Glomerular endothelial cell (primary cell): ENCODE data around the gene OTOA. TPM values are rescaled to one million over a fixed set of nuclear protein-coding genes. Genes with fewer than 3 reads are reported as not detected.
"Not testable (repeated sequence)": the region's sequence is repeated elsewhere in the genome, so short reads cannot be mapped to it uniquely, and the experiment has no call there.

Source experiments
- DNase-seq: peaks from one replicate; pipeline ENCODE4 v3.0.0-alpha.2; 2011; ENCODE audit warnings: low read depth, low spot score; ENCODE audit errors: extremely low read depth
- total RNA-seq: library from RNA; depleted of rRNA; stranded (reverse); fragments of >200 nt; gene quantifications from 2 replicates; pipeline ENCODE4 v1.2.3, GENCODE V29; 2015

OTOA gene
- total RNA-seq, 1 donor from 2014 or later = 0.06 TPM

- DNase-seq = no peak
Observed at GRCh38 chr16:21639493-21639892, 24.3 kb upstream of the OTOA start.

GRCh38 chr16:21641916-21642315, 21.9 kb upstream of the OTOA start:
- no peak for DNase-seq

DNA sequence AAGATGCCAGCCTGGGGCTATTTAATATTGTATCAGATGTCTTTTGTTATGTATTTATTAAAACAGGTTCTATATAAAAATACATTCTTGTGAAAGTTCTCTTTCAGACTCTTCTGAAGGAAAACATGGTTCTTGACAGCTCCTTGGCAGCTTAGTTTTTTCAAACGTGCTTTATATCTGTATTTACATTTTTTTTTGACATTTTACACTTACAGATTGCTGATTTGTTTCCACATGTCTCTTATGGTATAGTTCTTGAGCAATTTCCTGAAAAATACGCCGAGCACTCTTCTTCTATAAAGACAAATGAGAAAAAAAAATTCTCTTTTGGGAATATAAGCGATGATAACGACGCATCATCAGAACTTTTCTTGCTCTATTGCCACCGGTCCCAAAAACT, 20.9 kb upstream of the OTOA start:
- DNase-seq = no peak

- no peak for DNase-seq
Observed at GRCh38 chr16:21643785-21644184, 20.0 kb upstream of the OTOA start.

DNA sequence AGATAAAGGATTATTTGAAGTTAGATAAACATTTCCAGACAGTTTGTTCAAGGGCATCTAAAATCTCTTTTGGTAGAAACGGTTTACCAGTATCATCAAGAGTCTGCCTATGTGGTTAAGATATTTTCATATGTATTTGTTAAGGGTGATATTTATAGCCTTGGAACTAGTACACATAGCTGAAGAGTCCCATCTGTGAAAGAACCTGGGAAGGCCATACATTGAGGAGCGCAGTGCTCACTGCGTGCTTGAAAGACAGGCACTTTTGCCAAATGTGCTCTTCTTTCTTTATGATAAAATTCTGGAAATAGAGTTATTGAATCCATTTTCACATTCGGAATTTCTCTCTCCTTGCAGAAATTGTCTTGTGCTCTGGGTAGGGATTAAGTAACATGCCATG, 19.1 kb upstream of the OTOA start:
- DNase-seq = no peak

GRCh38 chr16:21645261-21645721, 18.5 kb upstream of the OTOA start:
- DNase-seq = no peak

DNA sequence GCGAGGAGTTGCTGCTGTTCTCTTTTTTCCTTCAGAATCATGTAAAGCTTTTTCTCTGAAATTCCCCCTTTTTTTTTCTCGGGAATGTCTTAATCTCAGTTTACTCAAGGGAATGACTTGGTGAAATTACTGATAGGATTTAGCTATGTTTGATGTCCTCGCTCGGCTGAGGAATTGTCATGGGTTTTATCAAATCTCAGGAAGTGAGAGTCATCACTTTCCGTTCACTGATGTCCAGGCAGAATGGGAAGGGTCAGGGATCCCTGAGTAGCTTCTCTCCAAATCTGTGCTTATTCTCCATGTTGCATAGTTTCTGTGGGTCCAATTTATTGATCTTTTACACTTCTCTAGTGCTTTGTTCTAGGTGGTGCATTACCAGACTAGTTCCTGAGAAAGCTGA, 17.7 kb upstream of the OTOA start:
- DNase-seq = no peak

DNA sequence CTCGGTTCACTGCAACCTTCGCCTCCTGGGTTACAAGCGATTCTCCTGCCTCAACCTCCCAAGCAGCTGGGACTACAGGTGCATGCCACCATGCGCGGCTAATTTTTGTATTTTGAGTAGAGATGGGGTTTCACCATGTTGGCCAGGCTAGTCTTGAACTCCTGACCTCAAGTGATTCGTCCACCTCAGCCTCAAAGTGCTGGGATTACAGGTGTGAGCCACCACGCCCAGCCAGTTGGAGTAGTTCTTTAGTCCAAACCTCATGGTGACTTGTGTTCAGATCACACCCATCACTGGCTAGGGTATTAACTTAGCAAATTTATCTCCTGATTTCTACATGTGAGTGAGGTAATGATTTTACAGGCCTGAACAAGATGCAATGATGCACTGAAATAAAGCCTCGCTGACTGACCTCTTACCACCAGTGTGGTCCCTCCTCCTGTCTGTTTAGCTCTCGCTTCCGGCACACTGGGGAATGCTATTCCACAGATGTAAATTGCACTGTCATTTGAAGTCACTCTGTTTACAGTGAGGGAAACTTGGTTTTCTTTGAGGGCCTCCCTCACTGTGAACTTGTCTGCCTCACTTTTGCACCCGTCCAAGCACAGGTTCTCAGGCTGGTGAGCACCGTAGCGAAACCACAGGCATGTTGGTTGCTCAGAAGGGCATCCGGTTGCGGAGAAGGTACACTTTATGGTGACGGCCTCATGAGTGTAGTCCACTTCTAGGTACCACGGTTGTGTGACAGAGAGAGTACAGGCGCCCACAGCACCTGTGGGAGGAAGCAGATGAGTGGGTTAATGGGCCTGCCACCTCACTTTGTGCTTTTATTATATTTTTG, 16.8 kb upstream of the OTOA start:
- no peak for DNase-seq

- no peak for DNase-seq
Observed at GRCh38 chr16:21647562-21648164, 16.1 kb upstream of the OTOA start.

GRCh38 chr16:21649826-21650406, 13.9 kb upstream of the OTOA start:
- not testable (repeated sequence) for DNase-seq

GRCh38 chr16:21650521-21650920, 13.2 kb upstream of the OTOA start:
- DNase-seq = no peak

- DNase-seq = no peak
Observed at GRCh38 chr16:21651515-21651914, 12.3 kb upstream of the OTOA start.

- no peak for DNase-seq
Observed at GRCh38 chr16:21652453-21652852, 11.3 kb upstream of the OTOA start, which contains the start of gene IGSF6. TSS of gene IGSF6 (minus strand) at chr16:21652608. CDS start at chr16:21652598, 10 bp downstream.

- DNase-seq = no peak
Observed at GRCh38 chr16:21653571-21653970, 10.2 kb upstream of the OTOA start.

GRCh38 chr16:21654466-21654865, 9.3 kb upstream of the OTOA start:
- DNase-seq = no peak

DNA sequence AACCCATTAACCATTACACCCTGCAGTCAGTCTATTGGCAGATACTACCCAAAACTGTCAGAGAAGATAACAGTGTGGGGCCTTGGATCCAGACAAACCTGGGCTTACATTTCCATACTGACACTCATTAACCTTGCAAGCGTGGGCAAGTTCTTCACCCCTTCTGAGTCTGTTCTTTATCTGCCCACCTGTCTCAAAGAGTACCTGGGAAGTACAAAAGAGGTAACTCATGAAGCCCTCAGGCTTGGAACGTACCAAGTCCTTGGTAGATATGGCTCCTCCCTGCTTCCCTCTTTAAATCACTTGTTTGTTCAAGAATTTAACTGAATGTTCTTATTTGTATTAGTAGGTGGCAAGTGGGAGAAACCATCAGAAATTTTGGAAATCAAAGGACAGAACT, 8.9 kb upstream of the OTOA start:
- DNase-seq = no peak

GRCh38 chr16:21656795-21657768, 6.7 kb upstream of the OTOA start:
- peak; percentile 51 for DNase-seq

- DNase-seq = no peak
Observed at GRCh38 chr16:21659124-21659523, 4.6 kb upstream of the OTOA start.

GRCh38 chr16:21664801-21665492, 1.2 kb downstream of the OTOA start:
- DNase-seq = no peak

DNA sequence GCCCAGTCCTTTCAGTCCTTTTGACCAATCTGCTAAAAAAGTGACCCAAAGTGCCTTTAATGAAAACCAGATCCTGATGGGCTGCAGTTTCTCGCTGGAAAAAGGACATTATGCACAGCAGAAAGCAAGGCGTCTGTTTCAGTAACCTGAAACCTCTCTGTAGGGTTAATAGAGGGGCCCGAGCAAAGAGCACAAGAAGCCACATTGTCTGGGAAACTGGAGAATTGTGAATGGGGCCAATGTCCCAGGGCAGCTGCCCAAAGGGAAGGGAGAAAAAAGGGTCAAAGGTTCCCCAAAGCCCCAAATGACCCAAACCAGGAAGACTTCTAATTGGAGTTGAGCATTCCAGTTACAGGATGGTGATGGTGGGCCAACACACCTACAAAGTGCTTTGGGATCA, 3.0 kb downstream of the OTOA start:
- no peak for DNase-seq
